CD4-positive, alpha-beta T cell (primary cell): Measurements from ENCODE around the gene ABTB1. TPM values are rescaled to one million over a fixed set of nuclear protein-coding genes. Genes with fewer than 3 reads are reported as not detected.

Experiments used
- ATAC-seq: fragments of 200-7000 bp; cut with Tn5 transposase; one replicate; pipeline ENCODE4 v1.10.0; 2022; ENCODE audit warnings: mild to moderate bottlenecking; ENCODE audit not compliant: poor library complexity
- CTCF ChIA-PET: fragments of 350-600 bp; sonication (Branson Sonifier 250); formaldehyde crosslinking; loops from one replicate; lab custom pipeline; 2021; ENCODE audit warnings: antibody characterized with exemption, inconsistent platforms; lab: Charles Lee
- POLR2A ChIA-PET: fragments of 350-600 bp; sonication (Branson Sonifier 250); formaldehyde crosslinking; loops from one replicate; lab custom pipeline; 2021; ENCODE audit warnings: antibody characterized with exemption, inconsistent platforms; lab: Charles Lee
- DNase-seq, 14 experiments: peaks; one replicate each; pipeline ENCODE4 v3.0.0-alpha.2; 2013 to 2020; ENCODE audit warnings: mixed read lengths in 2 of 14
- H3K27ac ChIP-seq, 2 donors: one replicate each; pipeline versions ENCODE4 v1.5.1 to v1.7.0; 2013; ENCODE audit warnings: low read length in 2 of 2, low read depth in 1 of 2, mild to moderate bottlenecking in 1 of 2
- H3K27me3 ChIP-seq, 2 experiments: 1 replicate in 1 of 2; 2 replicates in 1 of 2; pipeline versions ENCODE4 v1.6.1 to v1.7.0; 2013; ENCODE audit warnings: low read length in 2 of 2, control low read depth in 1 of 2, mild to moderate bottlenecking in 1 of 2, moderate library complexity in 1 of 2; ENCODE audit not compliant: insufficient read depth in 2 of 2, control insufficient read depth in 1 of 2
- H3K36me3 ChIP-seq: one replicate; pipeline ENCODE4 v1.6.1; 2013; ENCODE audit warnings: low read length, control low read depth; ENCODE audit not compliant: insufficient read depth
- H3K4me1 ChIP-seq: one replicate; pipeline ENCODE4 v1.6.1; 2013; ENCODE audit warnings: low read length, control low read depth; ENCODE audit not compliant: insufficient read depth
- H3K4me3 ChIP-seq: one replicate; pipeline ENCODE4 v1.5.1; 2013; ENCODE audit warnings: mild to moderate bottlenecking, low read length, moderate library complexity
- H3K9me3 ChIP-seq, 2 experiments: 1 replicate in 1 of 2; 2 replicates in 1 of 2; pipeline versions ENCODE4 v1.6.1 to v1.7.0; 2013; ENCODE audit warnings: low read length in 2 of 2, mild to moderate bottlenecking in 2 of 2, control low read depth in 1 of 2, moderate library complexity in 1 of 2; ENCODE audit not compliant: control insufficient read depth in 1 of 2, insufficient read depth in 1 of 2
- H3K27ac Mint-ChIP-seq: one replicate; pipeline ENCODE4 v1.8.0; 2020; ENCODE audit warnings: mixed read lengths
- H3K27me3 Mint-ChIP-seq: one replicate; pipeline ENCODE4 v1.8.0; 2021; ENCODE audit warnings: mixed read lengths
- H3K36me3 Mint-ChIP-seq: one replicate; pipeline ENCODE4 v1.8.0; 2021; ENCODE audit warnings: low read depth, mixed read lengths
- H3K4me1 Mint-ChIP-seq: one replicate; pipeline ENCODE4 v1.8.0; 2021; ENCODE audit warnings: low read depth, mixed read lengths
- H3K4me3 Mint-ChIP-seq: one replicate; pipeline ENCODE4 v1.8.0; 2020; ENCODE audit warnings: mild to moderate bottlenecking, mixed read lengths
- H3K9me3 Mint-ChIP-seq: one replicate; pipeline ENCODE4 v1.8.0; 2020; ENCODE audit warnings: mixed read lengths
- CTCF ChIP-seq: fragments of 200-600 bp; IDR thresholded peaks from one replicate; pipeline ENCODE4 v1.8.0; 2022; ENCODE audit warnings: antibody characterized with exemption, mild to moderate bottlenecking
- intact Hi-C, 2 experiments: fragments of 100-400 bp; cut with DNase I in 1 of 2; cut with micrococcal nuclease in 1 of 2; formaldehyde crosslinking; loops; one replicate each; pipeline versions ENCODE4 v1.15.1 to v1.9.0; 2023 to 2025; cut with DNase I, micrococcal nuclease
- total RNA-seq, 174 experiments: library from RNA in 2 of 174; stranded (reverse) in 2 of 174; gene quantifications; one replicate each; pipeline ENCODE4 v1.2.3 and lab custom pipeline; 2021 to 2026

ABTB1 gene
- total RNA-seq, 2 experiments from 2014 or later = 116 to 118 TPM

GRCh38 chr3:127710155-127710941, 37.6 kb downstream of the ABTB1 start:
- Mint-ChIP-seq H3K4me1 (no peaks in the 10 kb centered on the region), H3K36me3 (no peaks in the 10 kb centered on the region), H3K27ac (no peak overlapping the region), H3K4me3 (no peak overlapping the region), H3K9me3 (no peaks in the 10 kb centered on the region), H3K27me3 (peaks cover 4% of the 10 kb centered on the region)
- H3K27me3 ChIP-seq = no peaks in the 10 kb centered on the region
- intact Hi-C loops = no loop called here
- ChIA-PET POLR2A (no interaction called here), CTCF (no interaction called here)
- TF ChIP-seq CTCF = no peak
- no peak overlapping the region for H3K4me3 ChIP-seq
- no peak overlapping the region for H3K27ac ChIP-seq
- H3K9me3 ChIP-seq = no peaks in the 10 kb centered on the region
- no peaks in the 10 kb centered on the region for H3K36me3 ChIP-seq
- peak in 1 of 14 experiments; percentile 17 for DNase-seq
- ATAC-seq = no peak
- H3K4me1 ChIP-seq = no peaks in the 10 kb centered on the region

- POLR2A ChIA-PET = no interaction called here
- Histone ChIP-seq H3K27me3 (no peaks in the 10 kb centered on the region), H3K9me3 (no peaks in the 10 kb centered on the region), H3K4me1 (no peaks in the 10 kb centered on the region), H3K27ac (no peak overlapping the region), H3K4me3 (no peak overlapping the region), H3K36me3 (no peaks in the 10 kb centered on the region)
- TF ChIP-seq CTCF = no peak
- intact Hi-C loops = no loop called here
- ATAC-seq = no peak
- Mint-ChIP-seq H3K4me3 (no peak overlapping the region), H3K27me3 (peaks cover 4% of the 10 kb centered on the region), H3K36me3 (no peaks in the 10 kb centered on the region), H3K9me3 (no peaks in the 10 kb centered on the region), H3K27ac (no peak overlapping the region), H3K4me1 (no peaks in the 10 kb centered on the region)
- CTCF ChIA-PET = no interaction called here
- peak in 1 of 14 experiments; percentile 11 for DNase-seq
Measured at GRCh38 chr3:127711021-127711695, 38.4 kb downstream of the ABTB1 start.

- peaks cover 4% of the 10 kb centered on the region for H3K27me3 Mint-ChIP-seq
- Histone ChIP-seq H3K27ac (no peak overlapping the region), H3K4me3 (no peak overlapping the region), H3K36me3 (no peaks in the 10 kb centered on the region), H3K4me1 (no peaks in the 10 kb centered on the region), H3K9me3 (no peaks in the 10 kb centered on the region), H3K27me3 (no peaks in the 10 kb centered on the region)
- no peak overlapping the region for H3K27ac Mint-ChIP-seq
- H3K36me3 Mint-ChIP-seq = no peaks in the 10 kb centered on the region
- CTCF ChIA-PET = no interaction called here
- intact Hi-C loops = no loop called here
- H3K4me3 Mint-ChIP-seq = no peak overlapping the region
- POLR2A ChIA-PET = no interaction called here
- ATAC-seq (no peak), DNase-seq (no peak)
- no peak for TF ChIP-seq CTCF
- no peaks in the 10 kb centered on the region for H3K4me1 Mint-ChIP-seq
- no peaks in the 10 kb centered on the region for H3K9me3 Mint-ChIP-seq
Measured at GRCh38 chr3:127711896-127712295, 39.1 kb downstream of the ABTB1 start.
